Spleen (tissue), 7 donors: Measurements from ENCODE around the gene SLC2A2.

Experiments used
- CTCF ChIP-seq, 11 experiments: fragments of 200-600 bp in 7 of 11; fragments of 450-650 bp in 4 of 11; sonication (generic) in 4 of 11; IDR thresholded peaks in 8 of 11; conservative IDR thresholded peaks in 3 of 11; 1 replicate in 7 of 11; 2 replicates in 4 of 11; pipeline versions ENCODE4 v1.4.0 to v1.8.0; 2016 to 2021; ENCODE audit warnings: antibody characterized with exemption in 11 of 11, inconsistent platforms in 4 of 11, mild to moderate bottlenecking in 1 of 11
- POLR2A ChIP-seq, 3 donors: fragments of 450-650 bp; IDR thresholded peaks; one replicate each; pipeline ENCODE4 v1.5.1; 2017; ENCODE audit warnings: antibody characterized with exemption in 3 of 3, mild to moderate bottlenecking in 1 of 3
- donor health status: DM: no; HTN: no; CAD: no; lungs with moderate emphysema.
- donor health status: DM: no; HTN: no; CAD: no.
- donor health status: DM: no; HTN: no; CAD: no.

GRCh38 chr3:171065732-171066131 lies 39.2 kb upstream of the SLC2A2 start:
- TF ChIP-seq CTCF (IDR thresholded peaks at IDR 0.05 in 8 of 11, conservative IDR thresholded peaks at IDR 0.05 in 3 of 11) (no peak), POLR2A (IDR thresholded peaks at IDR 0.05) (no peak)
